ENCODE results near the gene SLC8A1.

Gene SLC8A1

GRCh38 chr2:40451918-40452605 is at the start of gene SLC8A1:
TSS of gene SLC8A1 (minus strand) at chr2:40452090.
- peak within 1 kb of the TSS; percentile 79 for H3K4me2 ChIP-seq (ENCODE audit: insufficient read depth, low read length)
- peak within 1 kb of the TSS; percentile 83 for H2AFZ ChIP-seq (ENCODE audit: low read depth, low read length)
- H4K20me1 ChIP-seq (ENCODE audit: insufficient read depth, low read length): no peaks in the 10 kb centered on the region
- no peaks in the 10 kb centered on the region for H3K9me3 ChIP-seq (ENCODE audit: insufficient read depth, low read length, severe bottlenecking)
- no peak for TF ChIP-seq EZH2 (IDR thresholded peaks at IDR 0.05; ENCODE audit: borderline replicate concordance, low read depth, low read length, severe bottlenecking)
- TF ChIP-seq CTCF (IDR thresholded peaks at IDR 0.05; ENCODE audit: borderline replicate concordance, extremely low read depth, low read length, poor library complexity, severe bottlenecking): no peak
- H3K27me3 ChIP-seq (ENCODE audit: insufficient read depth, low read length, poor library complexity): no peaks in the 10 kb centered on the region
- peak; percentile 47 for ATAC-seq (ENCODE audit: insufficient read depth, low read depth)
- no peaks in the 10 kb centered on the region for H3K36me3 ChIP-seq (ENCODE audit: insufficient read depth, low read length)
- H3K27ac ChIP-seq (ENCODE audit: low read length): peak within 1 kb of the TSS; percentile 85
- H3K9ac ChIP-seq (ENCODE audit: low read depth, low read length): peak within 1 kb of the TSS; percentile 65
- H3K4me3 ChIP-seq (ENCODE audit: low read depth in 1 of 2, low read length in 2 of 2): peak within 1 kb of the TSS; percentile 43 to 77
- peaks cover 50% of the 10 kb centered on the region for H3K79me2 ChIP-seq (ENCODE audit: insufficient read depth, low read length)
- DNase-seq: peak; percentile 70
- H3K4me1 ChIP-seq (ENCODE audit: insufficient read depth, low read length): peaks cover 38% of the 10 kb centered on the region

GRCh38 chr2:40499437-40499836 is 47.5 kb upstream of the SLC8A1 start:
- Histone ChIP-seq H3K36me3 (ENCODE audit: insufficient read depth, low read length) (no peaks in the 10 kb centered on the region), H2AFZ (ENCODE audit: low read depth, low read length) (no peak overlapping the region), H3K9me3 (ENCODE audit: insufficient read depth, low read length, severe bottlenecking) (no peaks in the 10 kb centered on the region), H3K4me3 (ENCODE audit: low read depth in 1 of 2, low read length in 2 of 2) (no peak overlapping the region), H3K4me1 (ENCODE audit: insufficient read depth, low read length) (no peaks in the 10 kb centered on the region), H3K27ac (ENCODE audit: low read length) (no peak overlapping the region), H3K4me2 (ENCODE audit: insufficient read depth, low read length) (no peak overlapping the region), H3K79me2 (ENCODE audit: insufficient read depth, low read length) (no peaks in the 10 kb centered on the region), H3K27me3 (ENCODE audit: insufficient read depth, low read length, poor library complexity) (no peaks in the 10 kb centered on the region), H4K20me1 (ENCODE audit: insufficient read depth, low read length) (no peaks in the 10 kb centered on the region), H3K9ac (ENCODE audit: low read depth, low read length) (no peak overlapping the region)
- ATAC-seq (ENCODE audit: insufficient read depth, low read depth) (no peak), DNase-seq (no peak)
- TF ChIP-seq EZH2 (IDR thresholded peaks at IDR 0.05; ENCODE audit: borderline replicate concordance, low read depth, low read length, severe bottlenecking): no peak
- TF ChIP-seq CTCF (IDR thresholded peaks at IDR 0.05; ENCODE audit: borderline replicate concordance, extremely low read depth, low read length, poor library complexity, severe bottlenecking): no peak

- TF ChIP-seq EZH2 (IDR thresholded peaks at IDR 0.05; ENCODE audit: borderline replicate concordance, low read depth, low read length, severe bottlenecking): no peak
- TF ChIP-seq CTCF (IDR thresholded peaks at IDR 0.05; ENCODE audit: borderline replicate concordance, extremely low read depth, low read length, poor library complexity, severe bottlenecking): peak; percentile 35
- H4K20me1 ChIP-seq (ENCODE audit: insufficient read depth, low read length): no peaks in the 10 kb centered on the region
- H2AFZ ChIP-seq (ENCODE audit: low read depth, low read length): no peak overlapping the region
- H3K4me2 ChIP-seq (ENCODE audit: insufficient read depth, low read length): no peak overlapping the region
- no peaks in the 10 kb centered on the region for H3K9me3 ChIP-seq (ENCODE audit: insufficient read depth, low read length, severe bottlenecking)
- DNase-seq (no peak), ATAC-seq (ENCODE audit: insufficient read depth, low read depth) (0 out of 3 replicates have a peak, but pooled peaks have one; percentile 40)
- no peak overlapping the region for H3K27ac ChIP-seq (ENCODE audit: low read length)
- H3K9ac ChIP-seq (ENCODE audit: low read depth, low read length): no peak overlapping the region
- no peaks in the 10 kb centered on the region for H3K27me3 ChIP-seq (ENCODE audit: insufficient read depth, low read length, poor library complexity)
- H3K4me1 ChIP-seq (ENCODE audit: insufficient read depth, low read length): no peaks in the 10 kb centered on the region
- no peaks in the 10 kb centered on the region for H3K79me2 ChIP-seq (ENCODE audit: insufficient read depth, low read length)
- no peak overlapping the region for H3K4me3 ChIP-seq (ENCODE audit: low read depth in 1 of 2, low read length in 2 of 2)
- H3K36me3 ChIP-seq (ENCODE audit: insufficient read depth, low read length): no peaks in the 10 kb centered on the region
Observed at GRCh38 chr2:40497251-40497859, 45.5 kb upstream of the SLC8A1 start.
